IPS-18a (cell line): ENCODE measurements around the gene BTF3.
"Not testable (repeated sequence)": the region's sequence is repeated elsewhere in the genome, so short reads cannot be mapped to it uniquely, and the experiment has no call there.

Experiments used
- H3K27ac ChIP-seq: one replicate; pipeline ENCODE4 v1.5.1; 2013; ENCODE audit warnings: low read length
- H3K27me3 ChIP-seq: one replicate; pipeline ENCODE4 v1.6.1; 2013; ENCODE audit warnings: mild to moderate bottlenecking, low read length; ENCODE audit not compliant: control insufficient read depth, insufficient read depth
- H3K36me3 ChIP-seq: one replicate; pipeline ENCODE4 v1.6.1; 2013; ENCODE audit warnings: low read depth, low read length; ENCODE audit not compliant: control insufficient read depth
- H3K4me1 ChIP-seq: one replicate; pipeline ENCODE4 v1.6.1; 2013; ENCODE audit warnings: low read depth, low read length; ENCODE audit not compliant: control insufficient read depth
- H3K4me3 ChIP-seq: one replicate; pipeline ENCODE4 v1.5.1; 2013; ENCODE audit warnings: low read length
- H3K9ac ChIP-seq: one replicate; pipeline ENCODE4 v1.6.1; 2013; ENCODE audit warnings: mild to moderate bottlenecking, low read length, moderate library complexity
- H3K9me3 ChIP-seq: one replicate; pipeline ENCODE4 v1.6.1; 2013; ENCODE audit warnings: low read depth, low read length; ENCODE audit not compliant: control insufficient read depth

BTF3 gene

DNA sequence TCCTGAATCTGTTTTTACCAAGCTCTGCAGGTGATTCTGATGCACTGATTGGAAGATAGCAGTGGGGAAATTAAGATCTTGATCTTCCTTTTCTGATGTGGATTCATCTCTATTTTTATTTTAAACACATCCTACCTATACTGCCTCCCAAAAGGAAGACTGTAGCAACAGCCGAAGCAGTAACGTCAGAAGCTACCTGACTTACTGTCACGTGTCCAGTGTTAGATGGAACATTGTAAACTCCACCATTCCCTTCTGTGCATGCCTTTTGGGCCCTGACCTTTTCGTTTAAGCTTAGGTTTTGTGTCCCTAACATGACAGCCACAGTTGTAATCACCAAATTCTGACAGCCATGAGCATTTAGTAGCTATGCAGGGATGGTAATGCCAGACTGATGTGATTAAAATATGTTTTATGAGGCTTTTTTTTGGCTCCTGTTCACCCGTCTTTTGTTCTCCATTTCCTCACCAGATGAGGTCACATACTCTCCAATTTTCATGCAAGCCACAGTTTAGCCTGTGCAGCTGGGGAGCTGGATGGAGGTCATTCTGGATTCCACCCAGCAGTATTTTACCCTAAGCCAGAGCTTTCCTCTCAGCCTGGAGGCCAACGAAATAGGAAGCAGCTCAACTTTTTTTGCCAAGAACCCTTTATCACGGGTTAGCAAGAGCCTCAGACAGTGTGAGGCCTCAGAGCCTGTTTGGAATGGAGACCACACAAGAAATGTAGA lies 34.1 kb upstream of the BTF3 start:
- no peaks in the 10 kb centered on the region for H3K27me3 ChIP-seq
- no peaks in the 10 kb centered on the region for H3K36me3 ChIP-seq
- H3K4me3 ChIP-seq = no peak overlapping the region
- no peak overlapping the region for H3K9ac ChIP-seq
- peaks cover 21% of the 10 kb centered on the region for H3K4me1 ChIP-seq
- no peaks in the 10 kb centered on the region for H3K9me3 ChIP-seq
- H3K27ac ChIP-seq = no peak overlapping the region

DNA sequence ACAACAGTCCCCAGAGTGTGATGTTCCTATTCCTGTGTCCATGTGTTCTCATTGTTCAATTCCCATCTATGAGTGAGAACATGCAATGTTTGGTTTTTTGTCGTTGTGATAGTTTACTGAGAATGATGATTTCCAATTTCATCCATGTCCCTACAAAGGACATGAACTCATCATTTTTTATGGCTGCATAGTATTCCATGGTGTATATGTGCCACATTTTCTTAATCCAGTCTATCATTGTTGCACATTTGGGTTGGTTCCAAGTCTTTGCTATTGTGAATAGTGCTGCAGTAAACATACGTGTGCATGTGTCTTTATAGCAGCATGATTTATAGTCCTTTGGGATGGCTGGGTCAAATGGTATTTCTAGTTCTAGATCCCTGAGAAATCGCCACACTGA lies 29.6 kb upstream of the BTF3 start:
- H3K27ac ChIP-seq, H3K9ac ChIP-seq, H3K9me3 ChIP-seq, H3K4me3 ChIP-seq, H3K36me3 ChIP-seq, H3K27me3 ChIP-seq: not testable (repeated sequence)
- peaks cover 10% of the 10 kb centered on the region for H3K4me1 ChIP-seq

DNA sequence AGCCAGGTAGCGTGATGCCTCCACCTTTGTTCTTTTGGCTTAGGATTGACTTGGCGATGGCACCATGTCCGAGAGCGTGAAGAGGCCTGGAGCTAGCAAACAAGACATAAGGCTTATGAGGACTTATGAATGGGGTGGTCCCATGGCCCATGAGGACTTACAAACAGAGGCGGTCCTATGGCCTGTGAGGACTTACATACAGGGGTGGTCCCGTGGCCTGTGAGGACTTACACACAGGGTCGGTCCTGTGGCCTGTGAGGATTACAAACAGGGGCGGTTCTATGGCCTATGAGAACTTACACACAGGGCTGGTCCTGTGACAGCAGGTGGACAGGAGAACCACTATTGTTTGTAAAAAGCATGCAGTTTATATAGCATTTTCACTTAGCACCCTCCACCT lies 28.4 kb upstream of the BTF3 start:
- Histone ChIP-seq H3K4me1 (peaks cover 10% of the 10 kb centered on the region), H3K36me3 (no peaks in the 10 kb centered on the region), H3K27me3 (no peaks in the 10 kb centered on the region), H3K4me3 (no peak overlapping the region), H3K9me3 (no peaks in the 10 kb centered on the region), H3K27ac (no peak overlapping the region), H3K9ac (no peak overlapping the region)

DNA sequence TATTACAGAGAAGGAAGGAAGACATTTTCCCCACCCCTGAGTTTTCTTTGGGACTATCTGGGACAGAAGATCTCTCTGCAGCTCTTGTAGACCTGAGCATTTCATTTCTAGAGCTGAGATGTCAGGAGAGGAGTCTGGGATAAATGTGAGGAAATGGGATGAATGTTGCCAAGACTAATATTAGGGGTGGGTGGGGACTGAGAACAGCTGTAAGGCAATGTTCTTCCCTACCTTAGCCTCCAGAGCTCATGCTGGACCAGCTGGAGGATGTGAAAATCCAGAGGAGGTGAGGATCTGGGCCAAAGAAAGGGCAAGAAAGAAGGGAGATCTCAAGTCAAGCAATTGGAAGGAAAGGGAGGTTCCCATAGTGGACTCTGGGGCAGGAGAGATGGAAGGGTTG lies 26.6 kb upstream of the BTF3 start:
- H3K9ac ChIP-seq = no peak overlapping the region
- H3K36me3 ChIP-seq = no peaks in the 10 kb centered on the region
- no peaks in the 10 kb centered on the region for H3K27me3 ChIP-seq
- peaks cover 2% of the 10 kb centered on the region for H3K4me1 ChIP-seq
- H3K4me3 ChIP-seq = no peak overlapping the region
- H3K27ac ChIP-seq = no peak overlapping the region
- H3K9me3 ChIP-seq = no peaks in the 10 kb centered on the region

DNA sequence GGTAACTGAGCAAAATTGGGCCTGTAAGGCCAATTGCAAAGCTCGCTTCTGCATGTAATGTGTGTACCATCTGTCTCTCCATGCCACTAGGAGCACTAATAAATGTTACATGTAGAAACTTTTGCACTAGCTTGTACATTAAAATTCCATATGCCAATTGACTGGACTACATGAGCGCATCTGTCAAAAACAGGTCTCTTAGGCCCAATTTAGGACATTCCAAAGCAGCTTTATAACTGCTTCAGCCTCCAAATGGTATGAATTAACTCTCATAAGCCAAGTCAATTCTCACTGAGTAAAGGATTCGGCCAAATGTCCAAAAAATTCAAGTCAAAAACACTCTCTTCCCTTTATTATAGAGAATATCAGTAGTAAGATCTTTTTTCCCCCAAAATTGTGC lies 26.1 kb upstream of the BTF3 start:
- Histone ChIP-seq H3K9me3 (no peaks in the 10 kb centered on the region), H3K9ac (no peak overlapping the region), H3K27me3 (no peaks in the 10 kb centered on the region), H3K4me3 (no peak overlapping the region), H3K36me3 (no peaks in the 10 kb centered on the region), H3K4me1 (no peaks in the 10 kb centered on the region), H3K27ac (no peak overlapping the region)

DNA sequence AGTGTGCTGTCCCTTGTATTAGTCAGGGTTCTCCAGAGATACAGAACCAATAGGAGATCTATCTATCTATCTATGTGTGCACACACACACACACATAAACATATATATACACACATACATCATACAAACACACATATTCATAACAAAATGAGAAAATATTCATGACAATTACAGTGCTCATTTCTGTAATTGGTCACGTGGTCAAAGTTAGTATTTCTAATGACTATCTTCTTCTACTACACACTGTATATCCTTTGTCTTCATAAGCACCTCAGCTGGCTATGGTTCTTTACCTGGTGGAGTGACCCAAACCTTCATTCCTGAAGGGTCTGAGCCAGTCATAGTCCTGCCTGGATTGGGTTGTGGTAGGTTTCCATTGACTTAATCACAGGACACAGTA lies 17.7 kb upstream of the BTF3 start:
- no peak overlapping the region for H3K4me3 ChIP-seq
- H3K9me3 ChIP-seq = no peaks in the 10 kb centered on the region
- H3K36me3 ChIP-seq = no peaks in the 10 kb centered on the region

DNA sequence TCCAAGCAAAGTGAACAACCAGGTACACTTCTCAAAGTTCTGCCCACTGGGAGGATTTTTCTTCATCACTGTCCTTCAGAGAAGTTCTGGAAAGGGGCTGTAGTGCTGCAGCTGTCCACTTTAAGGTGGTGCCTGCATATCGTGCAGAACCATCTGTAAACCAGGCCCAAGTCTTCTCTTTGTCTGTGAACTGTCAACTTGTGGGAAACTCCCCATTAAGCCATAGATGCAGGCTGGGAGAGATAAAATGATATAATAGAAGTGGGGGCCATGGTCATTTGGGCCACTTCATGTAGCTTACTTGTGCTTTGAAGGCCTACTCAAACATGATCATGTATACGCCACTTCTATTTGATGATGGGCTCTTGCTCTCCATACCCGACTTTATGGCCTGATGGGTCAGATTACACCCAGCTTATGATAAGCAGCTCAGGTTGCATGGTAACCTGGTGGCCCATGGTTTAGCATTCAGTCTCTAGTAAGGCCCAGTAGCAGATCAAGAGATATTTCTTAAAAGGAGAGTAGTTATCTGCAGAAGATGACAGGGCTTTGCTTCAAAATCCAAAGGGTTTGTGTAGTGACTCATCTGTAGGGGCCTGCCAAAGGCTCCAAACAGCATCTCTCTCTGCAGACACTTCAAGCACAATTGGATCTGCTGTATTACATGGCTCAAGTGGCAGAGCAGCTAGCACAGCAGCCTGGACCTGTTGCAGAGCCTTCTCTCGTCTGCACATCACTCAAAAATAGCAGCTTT lies 15.7 kb upstream of the BTF3 start:
- Histone ChIP-seq H3K9me3 (no peaks in the 10 kb centered on the region), H3K9ac (no peak overlapping the region)

More for the DNA sequence above, 17.7 kb upstream of the BTF3 start:
- H3K9ac ChIP-seq = no peak overlapping the region
- no peaks in the 10 kb centered on the region for H3K27me3 ChIP-seq
- peaks cover 11% of the 10 kb centered on the region for H3K4me1 ChIP-seq
- no peak overlapping the region for H3K27ac ChIP-seq

DNA sequence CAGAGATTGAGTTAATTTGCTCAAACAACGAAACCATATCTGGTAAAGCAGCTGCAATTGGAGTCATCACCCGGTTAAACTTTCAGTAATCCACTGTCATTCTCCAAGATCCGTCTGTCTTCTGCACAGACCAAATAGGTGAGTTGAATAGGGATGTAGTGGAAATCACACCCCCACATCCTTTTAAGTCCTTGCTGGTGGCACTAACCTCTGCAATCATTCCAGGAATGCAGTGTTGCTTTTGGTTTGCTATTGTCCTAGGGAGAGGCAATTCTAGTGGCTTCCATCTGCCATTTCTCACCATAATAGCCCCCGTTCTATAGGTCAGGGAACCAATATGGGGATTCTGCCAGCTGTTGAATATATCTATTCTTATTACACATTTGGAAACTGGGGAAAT lies 14.6 kb upstream of the BTF3 start:
- Histone ChIP-seq H3K4me3 (no peak overlapping the region), H3K9me3 (no peaks in the 10 kb centered on the region), H3K36me3 (no peaks in the 10 kb centered on the region), H3K27ac (no peak overlapping the region), H3K27me3 (no peaks in the 10 kb centered on the region), H3K4me1 (peaks cover 35% of the 10 kb centered on the region), H3K9ac (no peak overlapping the region)

More for the DNA sequence above, 15.7 kb upstream of the BTF3 start:
- Histone ChIP-seq H3K4me1 (peaks cover 28% of the 10 kb centered on the region), H3K27ac (no peak overlapping the region), H3K27me3 (no peaks in the 10 kb centered on the region), H3K4me3 (no peak overlapping the region), H3K36me3 (no peaks in the 10 kb centered on the region)

DNA sequence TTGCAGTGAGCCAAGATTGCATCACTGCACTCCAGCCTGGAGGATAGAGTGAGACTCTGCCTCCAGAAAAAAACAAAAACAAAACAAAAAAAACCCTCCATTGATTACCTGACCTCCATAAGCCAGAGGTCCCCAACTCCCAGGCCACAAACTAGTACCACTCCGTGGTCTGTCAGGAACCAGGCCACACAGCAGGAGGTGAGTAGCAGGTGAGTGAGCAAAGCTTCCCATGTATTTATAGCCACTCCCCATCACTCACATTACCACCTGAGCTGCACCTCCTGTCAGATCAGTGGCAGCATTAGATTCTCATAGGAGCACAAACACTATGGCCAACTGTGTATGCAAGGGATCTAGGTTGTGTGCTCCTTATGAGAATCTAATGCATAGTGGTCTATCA lies 13.7 kb upstream of the BTF3 start:
- H3K9ac ChIP-seq = no peak overlapping the region
- H3K36me3 ChIP-seq = no peaks in the 10 kb centered on the region
- no peaks in the 10 kb centered on the region for H3K27me3 ChIP-seq
- peaks cover 43% of the 10 kb centered on the region for H3K4me1 ChIP-seq
- H3K9me3 ChIP-seq = no peaks in the 10 kb centered on the region
- no peak overlapping the region for H3K4me3 ChIP-seq
- no peak overlapping the region for H3K27ac ChIP-seq

DNA sequence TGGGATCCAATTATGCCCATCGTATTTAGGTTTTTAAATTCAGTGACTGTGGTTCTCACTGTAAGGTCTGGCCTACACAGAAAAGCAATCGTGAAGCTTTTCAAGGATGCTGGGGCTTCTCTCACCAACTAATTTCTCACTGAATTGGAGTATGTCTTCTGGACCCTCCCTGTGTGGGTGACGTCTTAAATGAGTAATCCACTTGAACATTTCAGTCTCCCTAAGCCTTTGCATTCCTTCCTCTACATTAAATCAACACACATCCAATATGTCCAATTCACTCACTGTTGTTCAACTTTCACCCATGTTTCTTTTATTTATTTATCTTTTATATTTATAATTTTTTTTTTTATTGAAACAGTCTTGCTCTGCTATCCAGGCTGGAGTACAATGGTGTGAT lies 12.5 kb upstream of the BTF3 start:
- Histone ChIP-seq H3K27me3 (no peaks in the 10 kb centered on the region), H3K4me3 (no peak overlapping the region), H3K4me1 (peaks cover 43% of the 10 kb centered on the region), H3K36me3 (no peaks in the 10 kb centered on the region), H3K27ac (peak overlapping the region; percentile 24), H3K9ac (peak overlapping the region; percentile 51), H3K9me3 (no peaks in the 10 kb centered on the region)

DNA sequence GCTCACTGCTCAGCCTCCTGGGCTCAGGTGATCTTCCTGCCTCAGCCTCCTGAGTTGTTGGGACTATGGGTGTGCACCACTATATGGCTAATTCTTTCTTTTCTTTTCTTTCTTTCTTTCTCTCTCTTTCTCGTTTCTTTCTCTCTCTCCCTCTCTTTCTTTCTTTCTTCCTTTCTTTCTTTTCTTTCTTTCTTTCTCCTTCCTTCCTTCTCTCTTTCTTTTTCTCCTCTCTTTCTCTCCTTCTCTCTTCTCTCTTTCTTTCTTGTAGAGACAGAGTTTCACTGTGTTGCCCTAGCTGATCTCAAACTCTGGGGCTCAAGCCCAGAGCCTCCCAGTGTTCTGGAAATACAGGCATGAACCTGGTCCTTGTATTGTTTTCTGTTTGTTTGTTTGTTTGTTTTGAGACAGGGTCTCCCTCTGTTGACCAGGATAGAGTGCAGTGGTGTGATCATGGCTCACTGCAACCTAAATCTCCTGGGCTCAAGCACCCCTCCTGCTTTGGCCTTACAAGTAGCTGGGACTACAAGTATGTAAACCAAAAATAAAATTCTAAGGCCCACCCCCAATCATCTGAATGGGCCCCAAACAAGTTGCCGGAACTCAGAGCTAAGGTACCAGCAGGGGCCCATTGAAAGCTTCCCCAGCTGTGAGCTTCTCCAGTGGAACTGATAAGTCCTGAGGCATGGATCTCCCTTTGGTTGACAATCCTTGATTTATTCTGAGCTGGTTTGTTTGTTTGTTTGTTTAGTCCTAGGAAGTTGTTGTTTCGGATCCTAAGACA lies 11.9 kb upstream of the BTF3 start:
- Histone ChIP-seq H3K27me3 (no peaks in the 10 kb centered on the region), H3K27ac (peak overlapping the region; percentile 92), H3K4me3 (peak overlapping the region; percentile 42), H3K4me1 (peaks cover 43% of the 10 kb centered on the region), H3K36me3 (no peaks in the 10 kb centered on the region), H3K9ac (peak overlapping the region; percentile 51), H3K9me3 (no peaks in the 10 kb centered on the region)
